Hepatocyte (in vitro differentiated cells): ENCODE measurements around the gene PKN3.
"Not testable (repeated sequence)": the region's sequence is repeated elsewhere in the genome, so short reads cannot be mapped to it uniquely, and the experiment has no call there.

ENCODE experiments used
- EZH2 ChIP-seq: fragments of 200-600 bp; sonication (generic); IDR thresholded peaks from 2 replicates; pipeline ENCODE4 v1.6.1; 2016; ENCODE audit warnings: antibody characterized with exemption, mild to moderate bottlenecking, borderline replicate concordance
- EZH2phosphoT487 ChIP-seq: fragments of 200-600 bp; sonication (generic); IDR thresholded peaks from one replicate; pipeline ENCODE4 v1.6.1; 2018; ENCODE audit warnings: antibody characterized with exemption, mild to moderate bottlenecking, low read depth, moderate library complexity; ENCODE audit not compliant: unreplicated experiment, severe bottlenecking
- TF ChIP-seq, protein P1 (sequence below): fragments of 200-600 bp; sonication (generic); IDR thresholded peaks from 2 replicates; pipeline ENCODE4 v1.5.1; 2016; ENCODE audit warnings: antibody characterized with exemption, mild to moderate bottlenecking; ENCODE audit not compliant: poor library complexity

GRCh38 chr9:128666481-128666941 is 35.8 kb upstream of the PKN3 start:
- TF ChIP-seq, protein P1, sequence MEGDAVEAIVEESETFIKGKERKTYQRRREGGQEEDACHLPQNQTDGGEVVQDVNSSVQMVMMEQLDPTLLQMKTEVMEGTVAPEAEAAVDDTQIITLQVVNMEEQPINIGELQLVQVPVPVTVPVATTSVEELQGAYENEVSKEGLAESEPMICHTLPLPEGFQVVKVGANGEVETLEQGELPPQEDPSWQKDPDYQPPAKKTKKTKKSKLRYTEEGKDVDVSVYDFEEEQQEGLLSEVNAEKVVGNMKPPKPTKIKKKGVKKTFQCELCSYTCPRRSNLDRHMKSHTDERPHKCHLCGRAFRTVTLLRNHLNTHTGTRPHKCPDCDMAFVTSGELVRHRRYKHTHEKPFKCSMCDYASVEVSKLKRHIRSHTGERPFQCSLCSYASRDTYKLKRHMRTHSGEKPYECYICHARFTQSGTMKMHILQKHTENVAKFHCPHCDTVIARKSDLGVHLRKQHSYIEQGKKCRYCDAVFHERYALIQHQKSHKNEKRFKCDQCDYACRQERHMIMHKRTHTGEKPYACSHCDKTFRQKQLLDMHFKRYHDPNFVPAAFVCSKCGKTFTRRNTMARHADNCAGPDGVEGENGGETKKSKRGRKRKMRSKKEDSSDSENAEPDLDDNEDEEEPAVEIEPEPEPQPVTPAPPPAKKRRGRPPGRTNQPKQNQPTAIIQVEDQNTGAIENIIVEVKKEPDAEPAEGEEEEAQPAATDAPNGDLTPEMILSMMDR = not testable (repeated sequence)
- TF ChIP-seq EZH2phosphoT487, EZH2: not testable (repeated sequence)
